HAP-1 (cell line): Measurements from ENCODE around the gene ZNF654.
"Not testable (repeated sequence)": the region's sequence is repeated elsewhere in the genome, so short reads cannot be mapped to it uniquely, and the experiment has no call there.

Experiments
- DNase-seq, 2 experiments: peaks; one replicate each; pipeline ENCODE4 v3.0.0-alpha.2; 2016 to 2020; ENCODE audit warnings: low spot score in 2 of 2
- H3K27me3 ChIP-seq: fragments of 250-450 bp; sonication (Bioruptor Pico); 2 replicates; pipeline ENCODE4 v1.5.1; 2020; ENCODE audit warnings: low read depth, mild to moderate bottlenecking, moderate library complexity
- H3K36me3 ChIP-seq: fragments of 250-450 bp; sonication (Bioruptor Pico); replicated peaks from 2 replicates; pipeline ENCODE4 v1.5.1; 2020; ENCODE audit warnings: mild to moderate bottlenecking
- H3K4me1 ChIP-seq: fragments of 250-450 bp; sonication (Bioruptor Pico); 2 replicates; pipeline ENCODE4 v1.5.1; 2020; ENCODE audit warnings: mild to moderate bottlenecking
- H3K4me3 ChIP-seq: fragments of 250-450 bp; sonication (Bioruptor Pico); 2 replicates; pipeline ENCODE4 v1.5.1; 2020; ENCODE audit warnings: mild to moderate bottlenecking, moderate library complexity
- H3K9me3 ChIP-seq: fragments of 250-450 bp; sonication (Bioruptor Pico); 2 replicates; pipeline ENCODE4 v1.5.1; 2020; ENCODE audit warnings: mild to moderate bottlenecking, moderate library complexity
- in situ Hi-C: fragments of 300-500 bp; cut with MboI; formaldehyde crosslinking; loops from 3 replicates; pipeline ENCODE4 v1.14.3; 2020; ENCODE audit warnings: low sequenced_read_pairs, inconsistent platforms, mixed read lengths

ZNF654 gene

DNA sequence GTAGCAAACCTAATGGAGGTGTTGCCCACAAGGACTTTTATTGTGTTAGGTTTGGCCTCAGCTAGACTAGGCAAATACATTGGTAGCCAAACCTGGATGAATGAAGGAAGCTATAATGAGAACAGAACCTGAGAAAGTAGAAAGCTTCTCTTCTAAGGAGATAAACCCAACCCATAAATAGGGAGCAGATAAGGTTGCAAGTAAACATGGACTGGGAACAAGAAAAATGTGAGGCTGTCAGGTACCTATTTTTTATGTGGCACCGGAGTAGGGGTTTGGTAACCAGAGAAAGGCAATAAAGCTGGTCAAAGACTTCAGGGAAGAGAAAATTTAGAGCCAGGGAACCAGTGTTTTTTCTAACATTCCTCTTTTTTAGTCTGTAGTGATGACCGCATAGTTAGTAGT, 25.0 kb downstream of the ZNF654 start:
- Histone ChIP-seq H3K27me3 (no peaks in the 10 kb centered on the region), H3K36me3 (0 out of 2 replicates have a peak, but pooled peaks cover 5% of the 10 kb centered on the region), H3K9me3 (no peaks in the 10 kb centered on the region), H3K4me1 (no peaks in the 10 kb centered on the region), H3K4me3 (no peak overlapping the region)
- no peak for DNase-seq
- in situ Hi-C loops = no loop called here

DNA sequence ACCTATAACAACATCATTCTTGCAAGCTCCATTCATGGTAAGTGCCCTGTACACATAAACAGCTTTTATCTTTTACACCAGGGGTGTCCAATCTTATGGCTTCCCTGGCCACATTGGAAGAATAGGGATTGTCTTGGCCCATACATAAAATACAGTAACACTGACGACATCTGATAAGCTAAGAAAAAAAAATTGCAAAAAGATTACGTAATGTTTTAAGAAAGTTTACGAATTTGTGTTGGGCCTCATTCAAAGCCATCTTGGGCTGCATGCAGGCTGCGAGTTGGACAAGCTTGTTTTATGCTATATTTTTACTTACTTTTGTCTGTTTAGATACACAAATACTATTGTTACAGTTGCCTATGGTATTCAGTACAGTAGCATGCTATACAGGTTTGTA, 31.6 kb downstream of the ZNF654 start:
- Histone ChIP-seq H3K4me3 (no peak overlapping the region), H3K36me3 (peaks cover 5% of the 10 kb centered on the region), H3K4me1 (no peaks in the 10 kb centered on the region), H3K27me3 (no peaks in the 10 kb centered on the region), H3K9me3 (no peaks in the 10 kb centered on the region)
- in situ Hi-C loops = no loop called here
- DNase-seq = no peak

DNA sequence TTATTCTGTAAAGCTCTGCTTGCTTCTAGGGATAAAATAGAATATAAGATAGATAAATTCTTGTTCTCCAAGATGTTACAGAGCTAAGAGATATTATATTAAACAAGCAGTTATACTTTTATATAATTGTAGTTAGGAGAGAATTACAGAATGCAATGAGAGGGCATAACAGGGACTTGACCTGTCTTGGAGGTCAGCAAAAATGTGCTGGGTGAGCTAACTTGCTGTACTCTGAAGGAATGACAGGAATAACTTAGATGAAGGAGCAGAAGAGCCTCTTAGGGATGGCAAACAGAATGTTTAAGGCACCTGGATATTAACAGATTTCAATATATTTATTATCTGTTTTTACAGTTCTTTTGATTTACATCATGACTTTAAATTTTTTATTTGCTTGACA, 33.2 kb downstream of the ZNF654 start:
- H3K36me3 ChIP-seq = peaks cover 5% of the 10 kb centered on the region
- H3K9me3 ChIP-seq = no peaks in the 10 kb centered on the region
- no peak for DNase-seq
- in situ Hi-C loops = no loop called here
- H3K4me1 ChIP-seq = no peaks in the 10 kb centered on the region
- H3K4me3 ChIP-seq = no peak overlapping the region
- H3K27me3 ChIP-seq = no peaks in the 10 kb centered on the region

DNA sequence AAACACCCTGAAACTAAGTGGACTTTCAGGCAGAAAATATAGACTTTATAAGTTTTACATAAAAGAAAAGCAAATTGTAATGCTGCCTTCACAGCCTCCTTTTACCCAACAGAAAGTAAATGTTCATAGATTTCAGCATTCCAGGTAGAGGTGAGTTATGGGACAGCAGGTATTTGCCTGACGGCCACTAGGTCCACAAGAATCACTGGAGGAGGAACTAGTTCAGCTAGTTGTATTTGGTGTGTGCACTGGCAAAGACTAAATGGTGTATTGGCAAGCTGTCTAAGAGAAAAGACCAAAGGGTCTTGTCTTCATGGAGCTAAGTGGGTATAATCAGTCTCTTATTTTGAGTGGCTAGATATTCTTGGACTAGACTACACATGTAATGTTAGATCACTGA, 34.2 kb downstream of the ZNF654 start:
- in situ Hi-C loops = no loop called here
- Histone ChIP-seq H3K36me3 (no peaks in the 10 kb centered on the region; the same call in none of the 2 replicates), H3K4me1 (no peaks in the 10 kb centered on the region), H3K9me3 (no peaks in the 10 kb centered on the region), H3K27me3 (no peaks in the 10 kb centered on the region), H3K4me3 (no peak overlapping the region)
- DNase-seq = no peak

- Histone ChIP-seq H3K27me3 (no peaks in the 10 kb centered on the region), H3K4me3 (no peak overlapping the region), H3K9me3 (no peaks in the 10 kb centered on the region), H3K36me3 (no peaks in the 10 kb centered on the region), H3K4me1 (no peaks in the 10 kb centered on the region)
- DNase-seq = no peak
- in situ Hi-C loops = no loop called here
Observed at GRCh38 chr3:88101142-88101541, 42.1 kb downstream of the ZNF654 start.

DNA sequence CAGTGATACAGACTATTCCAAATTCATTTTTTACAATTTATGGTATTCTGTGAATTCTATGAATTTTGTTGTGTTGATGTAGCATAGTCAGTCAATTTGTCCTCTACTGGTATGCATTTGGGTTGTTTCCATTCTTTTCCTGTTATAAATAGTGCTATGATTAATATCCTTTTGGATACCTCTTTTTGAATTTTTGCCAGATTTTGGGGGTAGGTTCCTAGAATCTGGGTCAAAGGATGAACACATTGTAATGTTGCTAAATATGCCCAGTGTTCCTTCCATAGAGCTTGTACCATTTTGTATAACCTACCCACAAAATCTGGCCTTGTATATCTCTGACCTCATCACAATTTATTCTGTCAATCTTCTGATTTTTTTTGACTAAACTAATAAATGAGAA, 46.3 kb downstream of the ZNF654 start:
- DNase-seq = no peak
- no peak overlapping the region for H3K4me3 ChIP-seq
- H3K4me1 ChIP-seq = no peaks in the 10 kb centered on the region
- H3K27me3 ChIP-seq = no peaks in the 10 kb centered on the region
- H3K9me3 ChIP-seq = no peaks in the 10 kb centered on the region
- in situ Hi-C loops = no loop called here
- no peaks in the 10 kb centered on the region for H3K36me3 ChIP-seq

DNA sequence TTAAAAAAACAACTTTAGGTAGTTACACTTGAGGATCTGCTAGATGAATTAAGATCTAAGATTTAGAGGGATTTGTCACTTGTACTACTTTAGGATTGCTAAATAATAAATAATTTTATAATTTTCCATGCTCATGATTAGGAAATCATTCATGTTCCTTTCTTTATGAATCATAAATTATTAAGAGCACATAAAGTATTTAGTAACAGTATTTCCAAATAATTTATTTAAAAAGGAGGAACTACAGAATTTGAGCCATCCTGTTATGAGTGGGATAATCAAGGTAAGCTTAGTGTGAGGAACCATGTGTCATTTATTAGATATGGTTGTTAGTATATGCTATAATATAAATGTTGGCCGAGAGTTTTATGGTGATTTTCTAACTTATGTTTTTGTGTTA, 53.2 kb downstream of the ZNF654 start:
- Histone ChIP-seq H3K27me3 (no peaks in the 10 kb centered on the region), H3K4me3 (no peak overlapping the region), H3K4me1 (no peaks in the 10 kb centered on the region), H3K9me3 (no peaks in the 10 kb centered on the region), H3K36me3 (peaks cover 3% of the 10 kb centered on the region; the same call in 1 of the 2 replicates)
- no peak for DNase-seq
- in situ Hi-C loops = no loop called here

- in situ Hi-C loops = no loop called here
- DNase-seq = peak; percentile 55 to 75
Observed at GRCh38 chr3:88113311-88114162, 54.5 kb downstream of the ZNF654 start.

GRCh38 chr3:88114878-88115549, 56.0 kb downstream of the ZNF654 start:
- H3K4me1 ChIP-seq = no peaks in the 10 kb centered on the region

More at GRCh38 chr3:88113311-88114162, 54.5 kb downstream of the ZNF654 start:
- H3K4me1 ChIP-seq = no peaks in the 10 kb centered on the region
- peaks cover 3% of the 10 kb centered on the region; the same call in 1 of the 2 replicates for H3K36me3 ChIP-seq
- H3K9me3 ChIP-seq = no peaks in the 10 kb centered on the region
- no peak overlapping the region for H3K4me3 ChIP-seq
- no peaks in the 10 kb centered on the region for H3K27me3 ChIP-seq

GRCh38 chr3:88117683-88118082, 58.6 kb downstream of the ZNF654 start:
- Histone ChIP-seq H3K4me3 (no peak overlapping the region), H3K9me3 (no peaks in the 10 kb centered on the region), H3K27me3 (no peaks in the 10 kb centered on the region), H3K4me1 (no peaks in the 10 kb centered on the region), H3K36me3 (peaks cover 3% of the 10 kb centered on the region; the same call in 1 of the 2 replicates)
- in situ Hi-C loops = no loop called here
- DNase-seq = no peak

More at GRCh38 chr3:88114878-88115549, 56.0 kb downstream of the ZNF654 start:
- Histone ChIP-seq H3K36me3 (peaks cover 3% of the 10 kb centered on the region; the same call in 1 of the 2 replicates), H3K4me3 (no peak overlapping the region), H3K27me3 (no peaks in the 10 kb centered on the region), H3K9me3 (no peaks in the 10 kb centered on the region)
- DNase-seq = no peak
- in situ Hi-C loops = no loop called here

DNA sequence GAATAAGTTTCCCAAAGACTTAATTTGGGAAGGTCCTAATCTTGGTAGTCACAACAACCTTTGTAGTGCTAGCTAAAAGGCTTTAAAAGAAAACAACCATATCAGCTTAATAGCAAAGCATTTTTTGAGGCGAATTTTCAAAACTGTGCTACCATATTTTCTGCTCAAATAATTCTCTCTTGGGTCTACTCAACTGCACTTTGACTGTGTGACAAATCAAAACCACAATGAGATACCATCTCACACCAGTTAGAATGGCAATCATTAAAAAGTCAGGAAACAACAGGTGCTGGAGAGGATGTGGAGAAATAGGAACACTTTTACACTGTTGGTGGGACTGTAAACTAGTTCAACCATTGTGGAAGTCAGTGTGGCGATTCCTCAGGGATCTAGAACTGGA, 59.5 kb downstream of the ZNF654 start:
- H3K9me3 ChIP-seq, H3K27me3 ChIP-seq, H3K4me3 ChIP-seq, H3K4me1 ChIP-seq, DNase-seq, H3K36me3 ChIP-seq, in situ Hi-C loops: not testable (repeated sequence)

DNA sequence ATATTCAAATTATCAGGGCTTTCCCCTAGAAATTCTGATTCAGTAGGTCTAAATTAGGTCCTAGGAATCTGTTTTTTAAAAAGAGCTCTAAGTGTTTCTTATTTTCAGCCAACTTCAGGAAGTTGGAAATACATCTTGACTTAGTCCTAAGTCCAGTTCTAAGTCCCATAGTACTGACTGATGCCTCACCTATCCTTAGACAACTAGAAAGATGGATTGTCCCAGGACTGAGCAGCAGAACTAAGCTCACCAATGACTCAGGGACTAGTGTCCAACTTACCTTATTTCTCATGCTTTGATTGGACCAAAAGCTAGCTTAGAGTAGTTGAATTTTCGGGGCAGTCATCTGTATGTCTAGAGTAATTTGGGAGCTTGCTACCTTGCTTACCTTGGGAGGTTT, 64.5 kb downstream of the ZNF654 start:
- no peaks in the 10 kb centered on the region; the same call in 1 of the 2 replicates for H3K36me3 ChIP-seq
- H3K4me1 ChIP-seq = no peaks in the 10 kb centered on the region
- H3K4me3 ChIP-seq = no peak overlapping the region
- H3K27me3 ChIP-seq = no peaks in the 10 kb centered on the region
- H3K9me3 ChIP-seq = no peaks in the 10 kb centered on the region
- DNase-seq = no peak
- in situ Hi-C loops = no loop called here

GRCh38 chr3:88131695-88132094, 72.6 kb downstream of the ZNF654 start:
- in situ Hi-C loops = no loop called here
- peaks cover 21% of the 10 kb centered on the region for H3K36me3 ChIP-seq
- DNase-seq = no peak
- H3K4me3 ChIP-seq = no peak overlapping the region
- no peaks in the 10 kb centered on the region for H3K4me1 ChIP-seq
- no peaks in the 10 kb centered on the region for H3K9me3 ChIP-seq
- no peaks in the 10 kb centered on the region for H3K27me3 ChIP-seq

DNA sequence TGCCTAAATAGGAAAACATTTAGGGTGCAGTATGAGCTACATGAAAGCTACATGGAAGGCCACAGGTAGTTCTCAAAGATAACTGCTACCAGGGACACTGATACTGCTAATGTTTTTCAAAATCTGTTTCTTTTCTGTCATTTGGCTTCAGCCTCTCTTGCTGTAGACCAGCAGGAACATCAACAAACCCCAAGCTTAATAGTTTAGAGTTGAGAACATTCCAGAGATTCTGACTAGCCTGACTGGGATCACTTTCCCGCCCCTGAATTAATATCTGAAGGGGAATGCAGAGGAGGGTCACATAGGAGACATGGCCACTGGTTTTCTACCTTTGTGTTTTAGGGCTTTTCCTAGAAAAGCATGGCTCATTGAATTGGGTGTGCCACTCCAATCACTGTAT, 73.8 kb downstream of the ZNF654 start:
- Histone ChIP-seq H3K4me1 (no peaks in the 10 kb centered on the region), H3K9me3 (no peaks in the 10 kb centered on the region), H3K27me3 (no peaks in the 10 kb centered on the region), H3K36me3 (peaks cover 27% of the 10 kb centered on the region), H3K4me3 (no peak overlapping the region)
- DNase-seq = no peak
- in situ Hi-C loops = no loop called here
